ENCODE measurements around the gene SRPK1. TPM values are rescaled to one million over a fixed set of nuclear protein-coding genes. Genes with fewer than 3 reads are reported as not detected.

SRPK1 gene
- total RNA-seq (2022; extraction: Qiagen RNA extraction) = 30.5 to 40.8 TPM (median 36.1 TPM) in 5 replicates

DNA sequence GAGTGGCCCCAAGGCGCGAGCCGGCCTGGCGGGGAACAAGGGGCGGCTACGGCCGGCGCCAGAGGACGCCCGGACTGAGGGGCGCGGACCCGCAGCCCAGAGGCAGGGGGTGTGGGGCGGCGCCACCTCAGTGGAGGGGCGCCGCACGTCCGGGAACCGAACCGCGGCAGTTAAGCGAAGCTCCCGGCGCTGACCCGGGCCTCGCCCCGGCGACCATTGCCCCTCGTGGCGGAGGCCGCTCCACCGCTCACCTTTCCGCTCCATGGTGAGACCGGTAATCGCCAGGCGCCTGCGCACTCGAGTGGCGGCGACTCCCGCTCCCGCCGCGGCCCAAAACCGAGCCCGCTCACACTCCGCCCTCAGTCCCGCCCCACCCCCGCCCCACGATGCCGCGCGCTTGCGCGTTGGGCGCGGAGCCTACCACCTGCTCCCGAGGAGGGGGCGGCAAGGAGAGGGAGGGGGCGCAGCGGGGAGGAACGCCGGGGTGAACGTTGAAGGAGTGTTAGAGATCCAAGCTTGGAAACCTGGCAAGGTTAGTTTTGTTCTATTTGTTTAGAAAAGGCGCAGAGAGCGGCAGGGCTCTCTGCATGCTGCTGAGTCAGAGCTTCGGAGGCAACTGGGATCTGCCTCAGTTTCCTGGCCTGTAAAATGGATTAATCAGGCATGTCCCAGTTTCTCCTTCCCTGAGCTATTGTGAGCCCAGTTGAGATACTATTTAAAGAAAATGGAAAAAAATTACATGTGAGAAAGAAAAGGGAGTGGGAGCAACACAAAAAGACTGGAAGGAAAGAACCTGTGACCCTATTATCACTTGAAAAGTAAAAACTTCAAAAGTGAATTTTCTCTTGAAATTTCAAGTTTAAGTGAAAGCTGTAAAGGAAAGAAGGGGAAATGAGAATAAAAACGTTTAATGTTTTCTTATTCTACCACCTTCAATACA is at the start of gene SRPK1:
SRPK1 (minus strand) TSS at position 306 of the 940 bp plus-strand sequence; CDS start at position 264, 42 bp downstream.

DNA sequence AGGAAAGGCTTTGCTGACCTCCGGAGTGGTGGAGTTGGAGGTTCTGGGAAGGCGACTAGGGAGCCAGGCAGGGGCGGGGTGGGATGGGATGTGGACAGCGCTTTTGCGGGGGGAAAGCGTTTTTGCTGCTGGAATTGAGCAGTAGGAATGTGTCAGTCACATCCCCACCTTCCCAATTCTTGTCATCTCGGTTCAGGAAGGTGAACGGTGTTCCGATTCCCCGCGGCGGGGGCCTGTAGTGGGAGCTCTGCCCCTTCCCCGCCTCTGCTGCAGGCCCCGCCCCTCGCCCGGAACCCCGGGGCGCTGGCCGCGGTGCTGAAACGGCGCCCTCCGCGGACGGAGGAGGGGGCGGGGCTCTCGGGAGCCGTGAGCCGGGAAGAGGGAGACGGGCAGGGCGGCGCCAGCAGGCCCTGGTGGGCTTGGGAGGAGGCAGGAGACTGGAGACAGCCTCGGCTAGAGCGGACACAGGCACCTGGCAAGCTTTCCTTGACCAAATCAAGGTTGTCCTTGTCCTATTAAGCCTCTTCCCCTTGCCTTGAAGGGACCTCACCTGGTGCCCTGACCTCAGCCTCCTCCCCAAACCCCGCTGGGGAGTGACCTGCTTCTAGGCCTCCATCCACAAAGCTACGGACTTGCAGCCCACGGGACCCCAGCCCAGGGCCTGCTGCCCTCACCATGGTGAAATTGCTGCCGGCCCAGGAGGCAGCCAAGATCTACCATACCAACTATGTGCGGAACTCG is 115.7 kb downstream of the SRPK1 start, which contains the start of gene LHFPL5:
LHFPL5 (plus strand) TSS at position 357 of the 741 bp plus-strand sequence; CDS start at position 676, 319 bp downstream.

Other genes with a start within 250 kb of the SRPK1 start
- 126 to 163 TPM (median 156 TPM) in 5 replicates for gene FKBP5, start 232.2 kb downstream of the SRPK1 start, total RNA-seq (2022; extraction: Qiagen RNA extraction)
- 0.23 to 1.1 TPM (median 0.74 TPM) in 5 replicates for gene ARMC12, start 184.1 kb downstream of the SRPK1 start, total RNA-seq (2022; extraction: Qiagen RNA extraction)
- gene CLPSL2, start 144.5 kb downstream of the SRPK1 start, total RNA-seq (2022; extraction: Qiagen RNA extraction) = 0.61 to 1.1 TPM (median 0.94 TPM) in 5 replicates
- not detected in 5 replicates for gene CLPSL1, start 140.1 kb downstream of the SRPK1 start, total RNA-seq (2022; extraction: Qiagen RNA extraction)
- not detected in 5 replicates for gene CLPS, start 123.8 kb downstream of the SRPK1 start, total RNA-seq (2022; extraction: Qiagen RNA extraction)
- gene LHFPL5, start 115.7 kb downstream of the SRPK1 start, total RNA-seq (2022; extraction: Qiagen RNA extraction) = 0.08 to 0.17 TPM (median 0.16 TPM) in 3 of 5 replicates, not detected in the others
- 0.02 TPM in 1 of 5 replicates, not detected in the others for gene SLC26A8, start 103.5 kb upstream of the SRPK1 start, total RNA-seq (2022; extraction: Qiagen RNA extraction)
- gene MAPK14, start 106.7 kb upstream of the SRPK1 start, total RNA-seq (2022; extraction: Qiagen RNA extraction) = 20.9 to 28.6 TPM (median 27.4 TPM) in 5 replicates
- gene MAPK13, start 209.4 kb upstream of the SRPK1 start, total RNA-seq (2022; extraction: Qiagen RNA extraction) = 0.48 to 0.63 TPM (median 0.58 TPM) in 5 replicates

Measured in A549 treated with dexamethasone at 1 μM for 4 hours (cell line).